Activated CD8-positive, alpha-beta memory T cell treated with anti-CD3 and anti-CD28 coated beads for 24 hours (primary cell): ENCODE results near the gene RABGAP1L.

Experiments
- DNase-seq: peaks from one replicate; pipeline ENCODE4 v3.0.0-alpha.2; 2020

RABGAP1L gene

DNA sequence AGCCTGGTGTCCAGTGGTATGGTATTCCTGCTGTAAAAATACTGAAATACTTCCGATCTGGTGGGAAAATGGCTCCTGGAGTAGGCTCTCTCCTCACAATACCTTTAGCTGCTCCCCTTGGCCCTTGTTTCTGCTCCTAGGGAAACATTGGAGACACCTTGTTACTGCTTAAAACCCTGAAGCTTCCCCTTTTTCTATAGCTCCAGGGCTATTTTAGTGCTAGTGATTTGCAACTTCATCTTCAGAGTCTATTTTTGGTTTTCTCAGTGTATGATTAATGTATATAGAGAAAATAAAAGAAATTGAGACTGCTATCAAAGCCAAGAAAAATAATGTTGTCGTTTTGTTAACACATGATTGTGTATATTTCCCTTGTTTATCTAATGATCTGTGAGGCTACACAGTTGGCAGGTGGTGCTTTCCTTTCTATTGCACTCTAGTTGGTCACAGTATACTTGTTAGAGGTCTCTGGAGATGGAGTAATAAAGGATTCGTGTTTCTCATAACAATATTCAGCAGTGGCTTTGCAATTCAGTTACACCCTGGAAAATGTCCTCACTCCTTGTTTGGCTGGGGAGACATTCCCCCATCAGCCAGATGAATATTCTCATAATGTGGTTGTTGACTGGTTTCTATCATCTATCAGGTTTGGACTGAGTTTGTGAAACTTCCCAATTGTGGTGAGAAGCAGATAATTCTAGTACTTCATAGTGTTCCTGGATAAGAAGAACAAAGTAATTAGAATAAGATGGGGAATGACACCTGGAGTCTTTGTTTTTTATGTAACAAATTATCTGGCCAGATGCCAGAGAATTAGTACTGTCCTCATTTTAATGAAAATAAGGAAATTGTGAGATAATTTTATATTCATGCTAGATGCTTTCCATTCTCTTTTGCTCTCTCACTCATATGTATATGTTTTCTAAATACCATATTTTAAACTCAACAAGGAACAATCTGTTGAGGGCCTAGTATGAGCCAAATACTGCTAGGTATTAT, 795.6 kb downstream of the RABGAP1L start:
- DNase-seq, result no peak

DNA sequence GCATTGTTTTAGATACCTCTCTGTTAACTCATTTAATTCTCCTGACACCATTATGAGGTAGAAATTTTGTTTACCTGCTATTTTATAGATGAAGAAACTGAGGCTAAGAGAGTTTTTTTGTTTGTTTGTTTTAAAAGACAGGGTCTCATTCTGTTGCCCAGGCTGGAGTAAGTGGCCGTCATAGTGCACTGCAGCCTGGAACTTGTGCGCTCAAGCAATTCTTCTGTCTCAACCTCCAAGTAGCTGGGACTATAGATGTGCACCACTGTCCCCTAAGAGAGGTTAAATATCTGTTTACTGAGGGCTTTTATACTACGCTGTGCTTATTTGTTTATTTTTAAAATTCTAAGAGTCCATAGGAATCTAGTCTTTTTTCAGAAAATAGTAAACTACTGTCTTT, 796.8 kb downstream of the RABGAP1L start:
- no peak for DNase-seq

DNA sequence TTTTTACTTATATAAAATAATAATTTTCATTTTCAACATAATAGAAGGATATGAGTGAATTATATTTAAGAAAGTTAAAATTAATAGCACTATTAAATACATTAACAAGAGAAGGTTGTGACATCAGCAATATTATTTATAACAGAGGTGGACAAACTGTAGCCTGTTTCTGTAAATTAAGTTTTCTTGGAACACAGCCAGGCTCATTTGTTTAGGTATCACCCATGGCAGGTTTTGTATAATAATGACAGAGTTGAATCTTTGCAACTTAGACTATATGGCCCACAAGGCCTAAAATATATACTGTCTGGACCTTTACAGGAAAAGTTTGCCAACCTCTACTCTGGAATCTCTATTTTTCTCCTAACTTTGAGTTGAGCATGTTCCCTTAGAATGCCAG, 797.7 kb downstream of the RABGAP1L start:
- DNase-seq, result no peak

DNA sequence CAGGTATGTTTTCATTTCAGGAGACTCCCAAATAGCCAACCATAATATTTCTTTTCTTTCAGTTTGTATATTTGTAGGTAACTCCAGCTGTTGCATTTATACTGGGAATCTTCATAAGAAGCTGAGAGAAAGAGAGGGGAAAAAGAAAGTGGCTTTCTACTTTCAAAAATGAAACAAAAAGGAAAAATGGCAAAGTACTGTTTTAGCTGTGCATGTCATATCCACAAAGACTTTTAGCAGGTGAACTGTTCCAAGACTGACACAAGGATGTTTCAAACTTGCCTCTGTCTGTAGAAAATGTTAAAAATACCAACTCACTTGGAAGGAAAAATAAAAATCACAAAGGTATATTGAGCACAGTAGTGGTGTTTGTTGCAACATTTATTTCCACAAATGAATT, 798.5 kb downstream of the RABGAP1L start:
- DNase-seq, result no peak

DNA sequence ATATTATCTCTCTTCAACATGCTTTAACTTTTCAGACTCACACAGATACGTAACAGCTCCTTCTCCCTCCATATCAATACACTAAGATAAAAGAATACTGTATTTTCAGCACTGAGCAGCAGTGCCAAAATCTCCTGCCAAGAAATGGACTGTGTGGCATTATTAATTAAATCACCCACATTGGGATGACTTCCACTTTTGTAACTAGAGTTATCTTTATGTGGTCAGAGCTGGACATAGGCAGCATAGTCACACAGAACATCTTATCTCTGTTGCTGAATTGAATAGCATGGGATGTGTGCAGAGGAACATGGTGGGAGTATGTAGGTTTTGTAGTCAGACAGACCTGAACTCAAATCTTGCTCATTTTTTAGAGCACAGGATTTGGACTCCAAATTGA, 799.1 kb downstream of the RABGAP1L start:
- no peak for DNase-seq

DNA sequence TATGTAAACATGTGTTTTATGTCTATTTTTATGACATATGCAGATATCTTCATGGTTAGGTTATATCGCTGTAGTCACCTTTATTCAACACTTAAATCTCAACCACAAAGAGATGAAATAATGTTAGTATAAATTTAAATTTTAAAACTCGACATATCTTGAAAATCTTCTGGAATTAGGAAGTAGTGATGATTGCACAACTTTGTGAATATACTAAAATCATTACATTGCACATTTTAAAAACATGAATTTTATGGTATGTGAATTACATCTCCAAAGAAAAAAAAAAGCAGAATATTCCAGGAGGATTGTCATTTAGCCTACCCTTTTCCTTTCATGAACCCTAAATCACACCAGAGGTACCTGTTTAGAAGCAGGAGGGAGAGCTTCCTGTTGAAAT, 801.0 kb downstream of the RABGAP1L start:
- no peak for DNase-seq

DNA sequence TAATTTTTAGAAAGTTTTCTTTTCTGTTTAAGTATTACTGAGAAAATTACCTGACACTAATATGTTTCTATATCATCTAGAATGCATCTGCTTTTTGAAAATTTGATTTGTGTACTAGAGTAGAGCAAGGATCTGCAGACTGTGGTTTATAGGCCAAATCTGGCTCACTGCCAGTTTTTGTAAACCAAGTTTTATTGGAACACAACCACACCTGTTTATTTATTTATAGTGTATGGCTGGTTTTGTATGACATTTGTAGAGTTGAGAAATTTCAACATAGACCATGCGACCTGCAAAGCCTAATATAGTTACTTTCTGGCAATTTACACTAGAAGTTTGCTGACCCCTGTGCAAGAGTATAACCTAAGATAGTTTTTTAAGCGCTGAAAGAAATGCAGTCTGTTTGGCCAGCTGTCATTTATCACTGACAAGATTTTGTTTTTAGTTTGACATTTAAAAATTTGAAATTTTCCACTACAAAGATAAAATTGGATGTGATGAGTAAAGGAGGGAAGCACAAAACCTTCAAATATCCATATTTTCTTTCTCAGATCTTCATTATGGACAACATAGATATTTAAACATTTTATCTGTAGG, 804.3 kb downstream of the RABGAP1L start:
- DNase-seq, result no peak

DNA sequence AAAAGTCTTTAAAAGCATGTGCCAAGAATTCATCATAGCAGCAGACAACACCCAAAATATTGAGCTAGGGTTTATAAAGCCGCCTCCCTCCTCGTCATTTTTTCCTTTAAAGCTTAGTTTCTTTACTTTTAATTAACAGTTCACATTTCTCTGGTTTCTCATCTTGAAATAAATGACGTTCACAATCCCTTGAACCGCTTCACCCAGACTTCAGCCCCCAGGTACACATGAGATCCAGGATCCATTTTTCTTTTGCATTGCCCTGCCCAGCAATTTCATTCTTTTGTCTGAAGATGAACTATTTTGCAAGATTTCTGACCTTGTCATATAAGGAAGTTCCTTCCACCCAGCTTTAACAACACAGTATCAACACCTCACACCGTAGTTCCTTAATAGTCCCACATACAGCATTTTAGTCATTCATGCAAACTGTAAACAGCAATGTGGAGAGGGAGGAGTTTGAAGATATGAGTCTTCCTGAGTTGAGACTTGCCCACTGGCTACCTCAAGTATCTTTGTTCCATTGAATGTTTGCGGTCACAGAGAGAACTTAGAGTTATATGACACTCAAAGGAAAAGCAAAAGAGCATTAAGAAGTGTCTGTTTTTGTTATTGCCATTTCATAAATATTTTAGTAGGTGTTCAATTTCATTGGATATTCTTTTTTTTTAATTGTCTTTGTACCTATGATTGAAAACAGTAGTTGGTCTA, 805.1 kb downstream of the RABGAP1L start:
- DNase-seq, result no peak

DNA sequence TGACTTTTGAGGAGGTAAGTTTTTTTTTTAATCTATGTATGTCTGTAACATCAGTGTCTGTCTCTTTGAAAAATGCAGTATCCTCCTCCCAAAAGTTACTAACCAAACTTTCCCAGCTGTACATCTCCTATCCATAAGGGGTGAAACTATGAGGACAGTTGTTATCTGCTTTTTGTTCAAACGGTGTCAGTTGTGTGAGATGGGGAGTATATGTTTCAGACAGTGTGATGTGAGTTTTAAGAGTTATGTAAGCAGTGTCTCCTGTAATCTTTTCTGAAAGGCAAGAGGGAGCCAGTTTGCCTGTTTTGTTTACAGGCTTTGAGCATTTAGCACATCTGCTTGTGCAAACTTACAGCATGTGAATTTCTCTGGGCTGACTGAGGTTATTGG, 805.6 kb downstream of the RABGAP1L start:
- DNase-seq, result no peak

DNA sequence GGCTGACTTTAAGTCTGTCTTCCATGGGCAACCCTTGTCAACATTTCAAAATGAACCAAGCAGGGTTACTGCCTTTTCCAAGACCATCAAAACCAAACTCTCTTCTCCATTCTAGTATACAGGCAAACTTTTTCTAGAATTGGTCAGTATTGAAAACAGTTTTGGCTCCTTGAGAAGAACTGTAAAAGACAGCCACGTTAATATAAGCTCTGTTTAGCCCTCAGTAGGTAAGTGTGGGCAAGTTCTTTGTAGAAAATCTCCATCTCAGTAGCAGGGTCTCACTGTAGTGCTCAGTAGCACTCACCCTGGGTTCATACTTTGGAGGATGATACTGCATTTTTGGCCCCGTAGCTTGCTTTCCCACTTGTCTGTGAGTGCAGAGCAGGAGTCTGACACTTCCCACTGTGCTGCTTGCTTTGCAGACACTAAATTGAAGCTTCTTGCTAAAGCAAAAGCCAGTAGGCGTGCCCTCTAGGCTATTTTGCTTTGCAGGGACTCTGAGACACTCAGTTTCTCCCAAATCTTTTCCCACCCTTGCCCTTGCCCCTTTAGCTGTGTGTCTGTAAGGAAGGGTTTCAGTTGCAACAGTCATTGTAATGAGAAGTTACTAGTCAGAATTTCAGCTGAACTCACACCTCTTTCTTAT, 806.2 kb downstream of the RABGAP1L start:
- no peak for DNase-seq

DNA sequence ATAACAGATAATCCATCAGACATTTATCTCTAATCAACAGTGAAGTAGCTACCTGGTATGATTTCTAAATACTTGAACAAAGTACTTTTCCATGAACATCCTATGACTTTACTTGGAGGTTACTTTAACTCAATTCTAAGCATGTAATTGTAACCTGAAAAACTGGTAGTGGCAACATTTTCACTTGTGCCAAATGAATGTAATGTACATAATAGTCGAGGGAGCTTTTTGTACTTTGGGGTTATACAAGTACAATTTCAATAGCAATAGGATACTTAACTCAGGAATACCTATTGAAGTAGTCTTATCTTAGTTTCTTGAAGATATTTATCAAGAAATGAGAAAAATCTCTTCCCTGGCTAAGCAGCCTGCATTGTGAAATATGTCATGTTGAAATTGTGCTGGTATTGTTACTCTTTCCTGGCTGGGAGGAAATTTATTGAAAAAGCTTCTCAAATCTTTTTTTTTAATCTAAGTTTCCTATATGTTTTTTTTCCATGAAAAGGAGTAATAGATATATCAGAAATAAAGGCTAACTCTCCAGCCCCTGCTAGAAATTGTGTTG, 806.8 kb downstream of the RABGAP1L start:
- no peak for DNase-seq

DNA sequence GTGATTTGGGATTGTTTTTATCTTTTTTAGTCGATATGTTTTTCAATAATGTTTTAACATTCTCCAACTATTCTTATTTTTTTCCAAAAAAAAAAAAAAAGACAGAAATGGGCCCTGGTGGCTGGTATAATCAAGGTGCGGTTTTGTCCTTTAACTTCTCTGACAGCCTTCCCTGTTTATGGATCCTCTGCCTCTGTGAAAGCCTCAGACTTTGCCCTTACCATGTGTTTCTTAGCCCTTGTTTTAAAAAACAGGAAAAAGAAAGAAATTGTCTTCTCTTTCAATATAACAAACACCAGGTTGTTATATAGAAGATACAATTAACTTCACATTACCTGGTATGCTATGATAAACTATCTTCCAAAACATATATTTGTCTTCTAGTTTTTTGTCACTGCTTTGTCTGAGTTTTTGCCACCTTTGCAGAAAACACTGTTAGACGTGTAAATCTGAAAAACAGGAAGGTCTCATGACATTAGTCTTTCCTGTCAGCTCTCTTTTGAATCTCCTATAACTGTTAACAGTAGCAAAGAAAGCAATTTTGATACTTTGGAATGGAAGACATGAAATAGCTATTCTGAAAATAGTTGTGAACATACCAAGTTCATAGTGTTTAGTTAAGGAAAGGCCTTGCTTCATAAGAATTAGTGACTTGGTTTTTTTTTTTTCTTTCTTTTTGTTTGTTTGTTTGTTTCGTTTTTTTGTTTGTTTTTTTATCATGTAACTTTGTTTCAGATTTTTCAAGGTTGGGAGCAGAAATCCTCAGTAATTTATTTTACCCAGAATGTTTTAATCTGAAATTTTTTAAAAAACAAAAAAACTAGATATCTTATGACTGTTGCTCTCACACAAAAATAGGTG, 808.8 kb downstream of the RABGAP1L start:
- DNase-seq, result no peak

DNA sequence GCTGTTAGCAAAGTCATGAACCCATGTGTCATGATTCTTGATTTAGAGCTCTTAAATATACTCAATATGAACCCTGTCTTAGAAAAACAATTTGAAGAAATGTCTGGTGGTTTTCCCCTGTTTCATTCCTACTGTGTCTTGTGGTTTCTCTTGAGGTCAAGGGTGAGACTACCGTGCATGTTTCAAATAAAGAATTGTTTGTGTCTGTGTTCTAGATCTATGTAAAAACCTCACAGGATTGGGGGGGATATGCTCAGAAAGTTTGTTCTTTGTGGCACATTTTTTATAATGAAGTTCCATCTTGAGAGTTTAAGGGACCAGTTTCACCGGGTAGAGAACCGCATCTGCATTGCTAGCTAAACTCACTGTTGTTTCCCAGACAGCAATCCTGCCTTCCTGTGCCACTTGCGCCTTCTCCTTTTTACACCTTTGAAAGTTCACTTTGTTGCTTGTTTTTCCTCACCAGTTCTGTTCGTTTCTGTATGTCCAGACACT, 809.5 kb downstream of the RABGAP1L start:
- DNase-seq, result peak; percentile 68

DNA sequence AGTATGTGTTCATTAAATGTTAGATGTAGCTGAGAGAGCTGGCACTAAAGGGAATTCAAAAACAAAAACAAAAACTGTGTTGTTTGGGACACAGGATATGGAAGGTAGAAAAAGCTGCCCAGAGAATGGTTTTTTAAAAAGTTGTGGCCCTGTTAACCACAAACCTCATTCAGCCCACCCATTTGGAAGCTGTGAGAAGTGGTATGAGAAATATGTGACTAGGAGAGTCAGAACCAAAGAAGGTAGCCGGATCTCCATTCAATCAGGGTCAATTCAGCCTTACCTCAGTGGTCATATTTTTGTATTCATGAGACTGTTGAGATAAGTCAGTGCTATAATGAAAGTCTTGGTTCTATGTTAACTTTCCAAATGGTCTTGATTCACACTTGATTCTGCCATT, 810.7 kb downstream of the RABGAP1L start:
- no peak for DNase-seq

DNA sequence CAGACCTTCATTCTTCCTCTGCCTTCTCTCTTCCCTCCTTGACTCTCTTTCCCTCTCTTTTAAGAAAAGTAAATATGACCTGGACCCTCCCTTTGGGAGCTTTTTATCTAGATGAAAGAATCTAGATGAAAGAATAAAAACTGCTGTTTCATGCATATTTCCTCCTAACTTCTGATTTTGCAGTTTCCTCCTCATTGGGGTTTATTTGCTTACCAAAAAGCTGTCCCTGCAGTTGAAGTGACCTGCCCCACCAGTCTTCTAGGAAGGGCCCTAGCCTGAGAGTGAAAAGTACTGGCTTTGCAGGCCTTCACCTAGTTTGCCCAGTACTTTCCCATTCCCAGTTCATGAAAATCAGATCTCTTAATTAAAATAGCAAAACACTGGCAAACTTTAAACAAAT, 812.1 kb downstream of the RABGAP1L start:
- DNase-seq, result no peak

DNA sequence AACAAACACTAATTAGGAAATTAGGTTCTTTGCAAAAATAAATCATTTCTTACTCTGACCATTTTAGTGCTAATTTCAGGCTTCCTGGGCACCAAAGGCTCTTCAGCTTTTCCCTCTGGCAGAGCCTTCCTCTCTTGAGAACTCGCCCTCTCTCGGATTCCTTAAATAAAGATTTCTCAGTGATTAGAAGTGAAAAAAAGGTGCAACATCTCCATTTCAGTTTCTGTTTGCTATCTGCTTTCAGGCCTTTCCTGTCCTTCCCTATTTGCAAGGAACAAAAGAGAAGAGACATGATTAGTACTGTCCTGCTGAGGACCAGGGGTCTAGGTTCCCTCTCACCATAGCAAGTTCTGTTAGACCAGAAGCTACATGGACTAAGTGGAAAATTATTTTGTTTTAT, 812.6 kb downstream of the RABGAP1L start:
- DNase-seq, result no peak

DNA sequence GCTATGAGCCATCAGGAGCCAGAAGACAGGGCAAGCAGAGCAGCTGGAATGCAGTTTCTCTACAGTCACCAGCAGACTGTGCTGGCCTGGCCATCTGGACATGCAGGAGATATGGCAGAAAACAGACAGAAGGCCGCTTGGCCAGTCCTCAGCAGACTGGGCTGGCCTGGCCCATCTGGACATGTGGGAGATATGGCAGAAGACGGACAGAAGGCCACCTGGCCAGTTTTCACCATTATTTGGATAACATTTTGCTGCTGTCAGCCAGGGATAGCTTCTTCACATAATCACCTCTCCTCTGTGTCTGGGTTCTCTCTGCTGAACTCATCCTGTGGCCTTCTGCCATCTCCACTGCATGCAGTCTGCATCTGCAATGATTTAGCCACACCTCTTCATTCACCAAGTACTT, 815.4 kb downstream of the RABGAP1L start:
- no peak for DNase-seq

DNA sequence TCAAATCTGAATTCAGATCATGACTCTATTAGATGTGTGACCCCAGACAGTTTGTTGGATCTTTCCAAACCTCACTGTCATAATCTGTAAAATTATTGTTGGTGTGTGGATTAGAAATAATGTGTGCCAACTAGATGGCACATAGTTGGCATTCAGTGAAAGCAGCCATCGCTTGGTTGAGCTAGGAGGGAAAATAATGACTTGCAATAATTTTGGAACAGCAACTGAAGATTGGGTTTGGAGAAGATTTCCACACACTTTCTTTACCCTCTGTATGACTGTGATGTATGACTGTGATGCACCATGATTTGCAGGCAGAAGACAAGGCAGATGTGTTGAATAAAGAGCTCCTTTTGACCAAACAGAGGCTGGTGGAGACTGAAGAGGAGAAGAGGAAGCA, 816.4 kb downstream of the RABGAP1L start:
- no peak for DNase-seq

DNA sequence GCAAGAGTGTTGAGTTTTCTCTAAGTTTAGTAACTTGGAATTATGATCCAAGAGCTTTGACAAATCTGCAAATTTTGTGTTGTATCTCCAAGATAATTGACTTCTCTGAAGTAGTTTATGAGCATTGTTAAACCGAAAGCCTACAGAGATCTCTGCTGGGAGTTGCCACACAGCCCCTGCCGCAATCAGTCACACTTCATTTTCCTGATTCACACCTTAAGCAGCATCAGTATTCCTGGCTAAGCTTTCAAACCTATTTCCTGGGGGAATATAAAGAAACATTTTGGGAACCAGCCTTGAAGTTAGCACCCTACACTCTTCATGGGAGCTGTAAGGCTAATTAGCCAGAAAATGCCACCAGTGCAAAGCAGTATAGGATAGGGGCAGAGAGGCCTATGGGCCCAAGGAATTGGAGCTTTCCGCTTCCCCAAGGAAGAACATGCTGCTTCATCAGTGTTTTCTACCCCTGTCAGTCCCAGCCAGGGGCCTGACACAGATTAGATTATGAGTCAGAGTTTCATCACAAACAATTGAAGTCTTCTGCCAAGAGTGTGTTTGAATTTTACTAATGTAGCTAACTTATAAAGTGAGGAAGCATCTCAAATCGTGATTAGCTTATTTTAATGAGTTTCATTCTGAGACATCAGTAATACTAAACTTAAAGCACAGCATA, 817.3 kb downstream of the RABGAP1L start:
- DNase-seq, result no peak

DNA sequence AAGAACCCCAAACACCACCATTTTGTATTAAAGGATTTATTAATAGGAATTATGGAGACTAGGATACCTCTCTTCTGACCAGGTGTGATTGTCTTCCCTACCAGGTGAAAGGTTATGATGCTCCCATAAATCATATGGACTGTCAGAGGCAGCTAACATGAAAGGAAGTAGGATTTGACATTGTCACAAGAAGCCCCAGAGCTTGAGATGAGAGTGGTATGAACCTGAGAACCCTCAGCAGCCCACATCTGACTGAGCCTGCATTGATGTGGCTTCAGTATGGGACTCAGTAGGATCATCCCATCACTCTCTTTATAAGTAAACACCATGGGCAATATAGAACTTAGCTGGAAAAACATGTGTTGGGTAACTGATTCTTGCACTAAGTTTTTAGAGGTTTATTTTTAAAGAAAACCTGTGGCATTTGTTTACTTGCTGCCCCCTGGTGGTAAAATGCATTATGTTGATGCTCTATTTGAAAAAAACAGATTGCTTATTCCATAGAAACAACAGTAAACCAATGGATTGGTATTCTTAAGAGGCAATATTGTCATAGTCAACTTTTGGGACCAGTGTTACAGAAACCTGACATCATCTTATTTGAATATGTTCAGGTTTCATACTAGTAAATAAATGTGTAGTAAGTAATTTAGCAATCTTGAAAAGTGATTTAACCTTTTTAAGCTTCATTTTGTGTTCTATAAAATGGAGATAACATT, 823.8 kb downstream of the RABGAP1L start:
- no peak for DNase-seq
